DOHH2 (cell line): ENCODE measurements around the gene PKD2.

ENCODE experiments used
- CTCF ChIP-seq: fragments of 200-600 bp; sonication (generic); IDR thresholded peaks from one replicate; pipeline ENCODE4 v1.5.1; 2014; ENCODE audit warnings: antibody characterized with exemption, mild to moderate bottlenecking, low read depth, low read length; ENCODE audit not compliant: poor library complexity, severe bottlenecking
- EZH2phosphoT487 ChIP-seq: fragments of 200-600 bp; sonication (generic); IDR thresholded peaks from 2 replicates; pipeline ENCODE4 v1.6.1; 2017; ENCODE audit warnings: borderline replicate concordance, mild to moderate bottlenecking, antibody characterized with exemption, low read length, moderate library complexity, mixed read lengths

GRCh38 chr4:88029556-88029955, 22.1 kb downstream of the PKD2 start:
- no peak for TF ChIP-seq CTCF
- no peak for TF ChIP-seq EZH2phosphoT487
